Sigmoid colon (tissue), 3 donors: ENCODE measurements around the gene AZIN2.

Experiments
- CTCF ChIP-seq, 4 experiments: fragments of 450-650 bp in 3 of 4; fragments of 200-600 bp in 1 of 4; IDR thresholded peaks; one replicate each; pipeline ENCODE4 v1.5.1; 2016 to 2019; ENCODE audit warnings: antibody characterized with exemption in 4 of 4, mild to moderate bottlenecking in 3 of 4, moderate library complexity in 2 of 4
- POLR2A ChIP-seq, 2 donors: fragments of 450-650 bp; IDR thresholded peaks; one replicate each; pipeline ENCODE4 v1.6.1; 2016; ENCODE audit warnings: antibody characterized with exemption in 2 of 2, mild to moderate bottlenecking in 2 of 2, moderate library complexity in 2 of 2

DNA sequence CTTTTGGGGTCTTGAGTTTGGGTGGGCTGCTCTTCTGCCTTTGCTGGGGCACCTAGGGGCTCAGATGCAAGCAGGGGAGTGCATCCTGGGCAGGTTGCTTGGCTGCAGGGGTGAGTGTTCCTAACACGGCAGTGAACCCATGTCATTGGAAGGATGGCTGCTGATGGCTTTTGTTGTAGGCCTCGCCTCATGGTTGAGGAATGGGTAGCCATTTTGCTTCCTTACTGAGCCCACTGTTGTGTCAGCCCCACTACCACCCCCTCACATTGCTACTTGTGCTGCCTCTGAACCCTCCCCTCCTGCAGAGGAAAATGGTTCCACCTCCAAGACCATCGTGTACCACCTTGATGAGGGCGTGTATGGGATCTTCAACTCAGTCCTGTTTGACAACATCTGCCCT is 16.8 kb downstream of the AZIN2 start:
- TF ChIP-seq POLR2A (IDR thresholded peaks at IDR 0.05) = no peak
- TF ChIP-seq CTCF (IDR thresholded peaks at IDR 0.05) = no peak
